GM18498 (cell line): ENCODE results near the gene CYP20A1.
"Not testable (repeated sequence)": the region's sequence is repeated elsewhere in the genome, so short reads cannot be mapped to it uniquely, and the experiment has no call there.

ENCODE experiments used
- ATAC-seq: cut with Tn5 transposase; IDR thresholded peaks from one replicate; pipeline ENCODE4 v1.9.1; 2021; ENCODE audit warnings: mild to moderate bottlenecking, moderate library complexity; ENCODE audit not compliant: unreplicated experiment

CYP20A1 gene, protein sequence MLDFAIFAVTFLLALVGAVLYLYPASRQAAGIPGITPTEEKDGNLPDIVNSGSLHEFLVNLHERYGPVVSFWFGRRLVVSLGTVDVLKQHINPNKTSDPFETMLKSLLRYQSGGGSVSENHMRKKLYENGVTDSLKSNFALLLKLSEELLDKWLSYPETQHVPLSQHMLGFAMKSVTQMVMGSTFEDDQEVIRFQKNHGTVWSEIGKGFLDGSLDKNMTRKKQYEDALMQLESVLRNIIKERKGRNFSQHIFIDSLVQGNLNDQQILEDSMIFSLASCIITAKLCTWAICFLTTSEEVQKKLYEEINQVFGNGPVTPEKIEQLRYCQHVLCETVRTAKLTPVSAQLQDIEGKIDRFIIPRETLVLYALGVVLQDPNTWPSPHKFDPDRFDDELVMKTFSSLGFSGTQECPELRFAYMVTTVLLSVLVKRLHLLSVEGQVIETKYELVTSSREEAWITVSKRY

DNA sequence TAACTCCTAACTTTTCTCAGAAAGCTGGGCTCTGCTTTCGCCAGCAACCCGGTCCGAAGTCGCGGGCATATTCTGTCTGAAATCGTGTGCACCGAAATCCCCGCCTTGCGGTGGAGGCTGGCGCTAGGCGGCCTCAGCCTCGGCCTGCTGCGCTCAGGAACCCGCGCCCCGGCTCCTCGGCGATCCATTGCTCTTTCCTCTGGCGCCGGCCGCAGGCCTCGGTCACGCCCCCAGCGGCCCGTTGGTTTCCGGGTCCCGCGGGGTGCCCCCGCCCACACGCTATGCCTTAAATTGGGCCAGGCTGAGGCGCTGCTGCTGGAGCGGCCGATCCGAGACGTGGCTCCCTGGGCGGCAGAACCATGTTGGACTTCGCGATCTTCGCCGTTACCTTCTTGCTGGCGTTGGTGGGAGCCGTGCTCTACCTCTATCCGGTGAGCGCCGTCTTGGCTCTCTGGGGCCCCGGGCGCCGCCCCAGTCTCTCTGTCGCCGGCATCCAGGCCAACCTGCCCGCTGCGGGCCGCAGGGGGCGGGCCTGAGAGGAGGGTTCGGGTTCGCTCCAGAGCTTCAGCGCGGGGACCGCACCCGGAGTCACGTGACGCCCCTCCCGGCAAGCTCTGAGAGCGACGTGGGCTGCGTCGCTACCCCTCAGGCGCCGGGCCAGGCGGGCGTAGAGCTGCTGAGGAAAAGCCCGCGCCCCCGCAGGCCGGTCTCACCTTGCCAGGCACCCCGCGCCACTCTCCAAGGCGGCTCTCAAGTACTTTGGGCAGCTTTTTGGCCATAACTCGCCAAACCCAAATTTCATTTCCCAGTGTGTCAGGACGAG, at the start of gene CYP20A1:
CYP20A1 (plus strand) TSS at position 315 of the 823 bp plus-strand sequence; CDS start at position 360, 45 bp downstream.
- peak; percentile 91 for ATAC-seq

DNA sequence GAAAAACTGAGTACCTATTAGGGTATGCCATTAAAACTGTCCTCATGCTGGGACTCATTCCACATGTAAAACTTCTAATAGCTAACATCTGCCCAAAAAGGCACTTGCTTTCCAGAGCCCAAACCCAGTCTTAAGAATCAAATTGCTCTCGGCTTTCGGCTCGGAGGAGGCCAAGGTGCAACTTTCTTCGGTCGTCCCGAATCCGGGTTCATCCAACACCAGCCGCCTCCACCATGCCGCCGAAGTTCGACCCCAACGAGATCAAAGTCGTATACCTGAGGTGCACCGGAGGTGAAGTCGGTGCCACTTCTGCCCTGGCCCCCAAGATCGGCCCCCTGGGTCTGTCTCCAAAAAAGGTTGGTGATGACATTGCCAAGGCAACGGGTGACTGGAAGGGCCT, 48.3 kb upstream of the CYP20A1 start:
- ATAC-seq: not testable (repeated sequence)

DNA sequence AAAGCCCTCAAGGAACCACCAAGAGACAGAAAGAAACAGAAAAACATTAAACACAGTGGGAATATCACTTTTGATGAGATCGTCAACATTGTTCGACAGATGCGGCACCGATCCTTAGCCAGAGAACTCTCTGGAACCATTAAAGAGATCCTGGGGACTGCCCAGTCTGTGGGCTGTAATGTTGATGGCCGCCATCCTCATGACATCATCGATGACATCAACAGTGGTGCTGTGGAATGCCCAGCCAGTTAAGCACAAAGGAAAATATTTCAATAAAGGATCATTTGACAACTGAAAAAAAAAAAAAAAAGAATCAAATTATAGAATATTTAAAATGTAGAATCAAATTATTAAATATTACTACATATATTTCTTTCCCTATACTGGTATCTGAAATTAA, 47.8 kb upstream of the CYP20A1 start:
- not testable (repeated sequence) for ATAC-seq

DNA sequence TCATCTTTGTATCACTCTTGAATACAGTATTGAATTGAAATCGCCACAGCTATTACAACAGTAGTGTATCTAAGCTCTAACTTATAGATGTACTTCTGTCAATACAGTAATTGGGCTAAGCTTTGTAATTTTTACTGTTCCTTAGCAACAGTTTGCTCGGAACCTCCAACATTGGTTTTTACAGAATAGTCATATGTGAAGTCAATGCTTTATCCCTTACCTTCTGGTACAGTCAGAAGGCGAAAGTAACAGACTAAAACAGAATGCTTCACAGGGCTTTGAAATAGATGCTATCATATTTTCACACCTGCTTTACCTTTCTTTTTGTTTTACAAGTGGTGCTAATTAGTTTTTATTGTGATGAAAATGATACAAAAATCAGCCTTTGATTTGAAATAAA, 46.9 kb upstream of the CYP20A1 start:
- no peak for ATAC-seq

DNA sequence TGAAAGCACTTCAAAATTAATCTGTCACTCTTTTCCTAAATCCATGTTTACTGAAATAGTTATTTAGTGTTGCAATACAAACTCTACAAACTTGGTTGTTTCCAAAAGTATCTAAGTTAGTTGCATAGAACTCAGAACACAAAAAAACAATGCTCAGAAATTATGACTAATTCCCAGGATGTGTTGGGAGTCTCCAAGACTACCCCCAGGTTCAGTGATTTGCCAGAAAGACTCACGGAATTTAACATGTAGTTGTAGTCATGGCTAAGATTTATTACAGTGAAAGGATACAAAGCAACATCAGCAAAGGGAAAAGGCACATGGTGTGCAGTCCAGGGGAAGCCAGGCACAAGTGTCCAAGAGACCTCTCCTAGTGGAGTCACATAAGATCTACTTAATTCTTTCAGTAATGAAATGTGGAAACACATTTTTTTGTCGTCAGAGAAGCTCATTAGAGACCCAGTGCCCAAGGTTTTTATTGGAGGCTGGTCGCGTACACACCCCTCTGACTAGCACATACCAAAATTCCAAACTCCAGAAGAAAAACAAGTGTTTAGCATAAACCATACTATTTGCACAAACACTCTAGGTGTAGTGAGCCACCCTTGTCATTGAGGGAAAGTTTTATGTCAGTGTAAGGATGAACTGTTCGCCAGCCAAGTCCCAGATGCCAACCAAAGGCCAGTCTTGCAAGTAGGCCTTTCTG, 43.3 kb upstream of the CYP20A1 start:
- ATAC-seq: no peak

DNA sequence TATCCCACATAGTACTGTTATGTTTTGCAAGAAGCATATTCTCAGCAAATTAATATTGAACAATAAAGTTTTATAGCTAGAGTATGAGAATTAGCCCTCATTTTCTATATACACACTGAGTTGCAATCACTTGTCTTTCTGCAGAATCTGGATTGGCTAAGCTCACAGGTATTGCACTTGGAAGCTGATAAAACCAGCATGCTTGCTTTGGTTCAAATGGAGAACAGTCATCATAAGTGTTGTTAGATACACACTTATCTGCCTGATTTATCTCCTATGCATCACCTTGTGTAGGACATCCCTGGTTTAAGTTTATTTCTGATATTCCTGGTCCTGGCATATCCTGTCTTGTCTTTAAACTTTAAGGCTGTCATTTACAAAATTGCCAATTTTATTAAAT, 38.0 kb upstream of the CYP20A1 start:
- no peak for ATAC-seq

DNA sequence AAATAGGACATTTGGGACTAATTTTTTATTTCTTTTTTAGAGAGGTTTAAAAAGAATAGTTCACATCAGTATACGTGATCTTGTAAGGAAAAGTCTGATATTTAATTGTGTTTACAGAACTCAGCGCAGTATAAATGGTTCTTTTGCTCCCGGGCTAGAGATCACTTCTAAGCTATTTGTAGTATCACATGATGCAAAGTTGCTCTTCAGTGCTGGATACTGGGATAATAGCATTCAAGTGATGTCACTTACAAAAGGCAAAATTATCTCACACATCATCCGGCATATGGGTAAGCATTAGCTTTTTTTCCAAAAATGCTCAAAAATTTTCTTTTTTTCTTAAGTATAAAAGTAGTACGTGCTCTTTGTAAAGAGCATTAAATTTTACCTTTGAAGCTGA, 37.4 kb upstream of the CYP20A1 start:
- no peak for ATAC-seq

DNA sequence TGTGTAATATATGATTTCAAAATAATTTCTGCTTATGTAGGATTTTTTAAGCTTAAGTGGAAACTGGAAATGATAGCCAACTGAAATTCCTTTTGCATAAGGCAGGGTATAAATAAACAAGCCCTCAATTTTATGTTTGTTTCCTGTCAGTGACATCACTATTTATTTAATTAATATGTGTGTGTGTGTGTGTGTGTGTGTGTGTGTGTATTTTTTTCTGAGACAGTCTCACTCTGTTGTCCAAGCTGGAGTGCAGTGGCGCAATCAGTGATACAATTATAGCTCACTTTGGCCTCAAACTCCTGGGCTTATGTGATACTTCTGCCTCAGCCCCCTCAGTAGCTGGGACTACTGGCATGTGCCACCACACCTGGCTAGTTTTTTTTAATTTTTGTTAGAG, 29.3 kb upstream of the CYP20A1 start:
- no peak for ATAC-seq

DNA sequence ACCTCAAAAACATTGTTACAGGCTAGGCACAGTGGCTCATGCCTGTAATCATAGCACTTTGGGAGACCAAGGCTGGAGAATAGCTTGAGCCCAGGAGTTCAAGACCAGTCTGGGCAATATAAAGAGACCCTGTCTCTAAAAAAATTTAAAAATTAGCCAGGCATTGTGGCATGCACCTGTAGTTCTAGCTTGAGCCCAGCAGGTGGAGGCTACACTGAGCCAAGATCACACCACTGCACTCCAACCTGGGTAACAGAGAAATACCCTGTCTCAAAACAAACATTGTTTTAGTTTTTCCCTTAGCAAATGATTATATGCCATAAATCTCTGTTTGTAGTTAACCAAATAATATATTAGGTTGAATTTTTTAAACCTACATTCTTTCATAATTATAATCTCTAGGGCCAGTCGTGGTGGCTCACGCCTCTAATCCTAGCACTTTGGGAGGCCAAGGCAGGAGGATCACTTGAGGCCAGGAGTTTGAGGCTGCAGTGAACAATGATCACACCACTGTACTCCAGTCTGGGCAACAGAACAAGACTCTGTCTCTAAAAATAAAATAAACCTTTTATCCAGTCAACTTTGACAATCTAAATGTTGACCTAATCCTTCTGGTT, 13.3 kb upstream of the CYP20A1 start:
- ATAC-seq: no peak

DNA sequence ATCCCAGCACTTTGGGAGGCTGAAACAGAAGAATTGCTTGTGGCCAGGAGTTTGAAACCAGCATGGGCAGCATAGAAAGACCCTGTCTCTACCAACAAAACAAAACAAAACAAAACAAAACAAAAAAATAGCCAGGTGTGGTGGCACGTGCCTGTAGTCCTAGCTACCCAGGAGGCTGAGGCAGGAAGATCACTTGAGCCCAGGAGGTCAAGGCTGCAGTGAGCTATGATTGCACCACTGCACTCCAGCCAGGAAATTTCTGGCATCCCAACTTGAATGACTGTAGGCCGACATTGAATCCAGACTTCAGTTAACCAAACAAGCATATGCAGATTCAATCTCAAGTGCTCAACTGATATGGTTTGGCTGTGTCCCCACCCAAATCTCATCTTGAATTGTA, 9.1 kb upstream of the CYP20A1 start:
- ATAC-seq: not testable (repeated sequence)

DNA sequence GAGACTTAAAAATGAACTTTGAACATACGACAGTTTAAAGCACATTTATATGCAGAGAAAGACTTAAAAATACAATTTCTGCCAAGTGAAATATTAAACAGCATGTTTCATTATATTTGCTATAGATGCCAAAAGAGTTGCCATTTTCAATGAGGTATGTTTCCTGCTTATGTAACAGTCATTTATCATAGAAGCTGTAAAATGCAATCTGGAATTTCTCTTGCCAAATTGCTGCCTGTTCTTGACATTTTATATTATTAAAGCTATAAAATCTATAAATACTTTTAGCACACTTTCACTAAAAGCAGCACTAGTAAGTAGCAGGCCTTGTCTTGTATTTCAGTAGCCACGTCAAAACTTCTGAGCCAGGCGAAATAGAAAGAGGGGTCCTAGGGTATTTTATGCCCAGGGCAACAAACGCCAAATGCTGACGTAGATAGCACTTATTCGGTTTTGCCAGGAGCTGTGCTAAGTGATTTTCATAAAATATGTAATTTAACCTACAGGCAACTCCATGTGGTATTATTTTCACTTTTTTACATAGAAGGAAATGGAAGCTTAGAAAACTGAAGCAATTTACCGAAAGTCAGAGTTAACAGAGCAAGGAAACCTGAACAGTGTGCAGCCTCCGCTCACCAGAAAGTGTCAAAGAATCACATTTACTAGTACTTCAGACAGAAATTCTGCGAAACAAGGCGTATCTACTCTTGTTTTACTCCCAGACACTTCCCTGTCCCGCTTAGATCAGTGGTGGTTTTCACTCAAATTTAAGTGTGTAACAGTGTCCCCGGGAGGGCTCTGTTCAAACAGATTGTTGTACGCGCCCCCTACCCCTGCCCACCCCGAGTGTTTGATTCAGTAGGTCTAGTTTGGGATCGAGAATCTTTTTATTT, 1.2 kb upstream of the CYP20A1 start:
- ATAC-seq: no peak

DNA sequence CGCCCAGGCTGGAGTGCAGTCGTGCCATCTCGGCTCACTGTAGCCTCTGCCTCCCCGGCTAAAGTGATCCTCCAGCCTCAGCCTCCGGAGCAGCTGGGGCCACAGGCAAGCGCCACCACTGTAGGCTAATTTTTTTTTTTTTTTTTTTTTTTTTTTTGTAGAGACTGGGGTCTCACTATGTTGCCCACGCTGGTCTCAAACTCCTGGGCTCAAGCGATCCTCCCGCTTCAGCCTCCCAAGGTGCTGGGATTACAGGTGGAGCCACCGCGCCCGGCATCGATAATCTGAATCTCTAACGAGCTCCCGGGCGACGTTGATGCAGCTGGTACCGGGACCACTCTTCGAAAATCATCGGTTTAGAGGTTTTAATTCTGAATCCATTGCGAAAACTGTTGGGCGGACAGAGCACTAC, 520 bp upstream of the CYP20A1 start:
- ATAC-seq: peak; percentile 1

DNA sequence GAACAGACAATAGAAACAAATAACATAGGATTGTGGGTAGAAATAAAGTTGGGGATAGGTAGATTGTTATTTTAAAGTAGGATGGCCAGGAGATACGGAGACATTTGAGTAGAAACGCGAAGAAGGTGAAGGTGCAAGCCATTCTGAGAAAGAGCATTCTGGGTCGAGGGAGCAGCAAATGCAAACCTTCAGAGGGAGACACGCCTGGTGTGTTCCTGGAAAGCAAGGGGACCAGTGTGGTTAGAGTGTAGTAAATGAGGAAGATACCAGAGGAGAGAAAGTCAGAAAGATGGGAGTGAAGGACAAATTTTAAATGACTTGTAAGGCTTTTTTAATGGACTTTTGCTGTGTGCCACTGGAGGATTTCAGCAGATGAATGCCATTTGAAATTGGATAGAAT, 1.7 kb downstream of the CYP20A1 start:
- ATAC-seq: no peak

DNA sequence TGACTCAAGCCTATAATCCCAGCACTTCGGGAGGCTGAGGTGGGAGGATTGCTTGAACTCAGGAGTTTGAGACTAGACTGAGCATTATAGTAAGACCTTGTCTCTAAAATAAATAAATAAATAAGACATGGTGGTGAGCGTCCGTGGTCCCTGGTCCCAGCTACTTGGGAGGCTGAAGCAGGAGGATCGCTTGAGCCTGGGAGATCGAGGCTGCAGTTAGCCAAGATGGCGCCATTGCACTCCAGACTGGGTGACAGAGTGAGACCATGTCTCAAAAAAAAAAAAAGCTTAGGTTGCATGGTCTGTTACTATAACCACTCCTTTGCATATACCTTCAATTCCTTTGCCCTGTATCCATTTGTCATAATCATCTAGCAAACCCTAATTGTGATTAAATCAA, 3.7 kb downstream of the CYP20A1 start:
- ATAC-seq: no peak

DNA sequence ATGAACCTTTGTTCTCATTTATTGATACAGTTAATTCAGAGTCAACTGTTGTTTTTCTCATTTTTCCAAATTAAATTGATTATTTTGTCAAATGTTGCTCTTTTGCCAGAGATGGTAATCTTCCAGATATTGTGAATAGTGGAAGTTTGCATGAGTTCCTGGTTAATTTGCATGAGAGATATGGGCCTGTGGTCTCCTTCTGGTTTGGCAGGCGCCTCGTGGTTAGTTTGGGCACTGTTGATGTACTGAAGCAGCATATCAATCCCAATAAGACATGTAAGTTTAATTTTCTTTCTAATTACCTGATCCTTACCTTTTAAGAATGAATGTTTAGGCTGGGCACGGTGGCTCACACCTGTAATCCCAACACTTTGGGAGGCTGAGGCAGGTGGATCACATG, 7.8 kb downstream of the CYP20A1 start:
- ATAC-seq: no peak

DNA sequence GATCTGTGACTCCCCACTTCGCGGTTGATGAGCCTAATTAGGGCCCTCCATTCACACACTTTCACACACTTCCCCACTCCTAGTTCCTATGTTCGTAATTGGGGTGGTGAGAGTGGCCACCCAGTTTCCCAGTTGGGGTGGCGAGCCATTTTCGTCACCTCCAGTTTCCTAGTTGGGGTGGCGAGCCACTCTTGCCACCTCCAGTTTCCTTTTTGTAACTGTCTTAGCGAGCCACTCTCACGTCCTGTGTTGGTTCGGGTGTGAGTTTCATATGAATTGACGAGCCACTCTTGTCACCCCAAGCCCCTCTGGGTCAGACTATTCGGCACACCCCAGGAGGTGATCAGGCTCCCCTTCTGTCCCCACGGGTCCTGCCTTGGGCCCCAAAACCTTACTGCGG, 14.0 kb downstream of the CYP20A1 start:
- no peak for ATAC-seq

DNA sequence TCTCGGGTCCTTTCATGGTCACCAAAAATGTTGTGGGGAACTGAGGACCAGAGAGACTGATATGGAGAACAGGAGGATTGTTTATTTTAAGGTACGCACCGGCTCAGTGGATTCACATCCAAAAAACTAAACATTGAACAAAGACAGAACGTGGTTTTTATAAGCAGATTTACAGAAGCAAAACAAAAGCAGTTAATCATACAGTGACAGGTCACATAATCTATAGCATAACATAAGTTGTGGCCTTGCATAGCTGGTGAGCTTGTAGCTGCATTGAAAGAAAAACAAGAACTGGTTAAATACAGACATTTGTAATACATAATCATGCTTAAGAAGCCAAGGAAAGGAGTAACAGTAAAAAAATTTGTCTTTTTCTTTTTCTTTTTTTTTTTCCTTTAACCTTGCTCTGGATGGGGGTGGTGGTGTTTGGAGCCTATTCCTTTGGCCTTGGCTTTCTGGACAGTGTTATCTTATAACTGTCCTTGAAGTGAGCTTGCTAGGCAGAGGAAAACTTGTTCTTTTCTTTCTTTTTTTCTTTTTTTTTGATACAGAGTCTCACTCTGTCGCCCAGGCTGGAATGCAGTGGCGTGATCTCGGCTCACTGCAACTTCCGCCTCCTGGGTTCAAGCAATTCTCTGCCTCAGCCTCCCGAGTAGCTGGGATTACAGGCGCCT, 14.7 kb downstream of the CYP20A1 start:
- ATAC-seq: not testable (repeated sequence)

DNA sequence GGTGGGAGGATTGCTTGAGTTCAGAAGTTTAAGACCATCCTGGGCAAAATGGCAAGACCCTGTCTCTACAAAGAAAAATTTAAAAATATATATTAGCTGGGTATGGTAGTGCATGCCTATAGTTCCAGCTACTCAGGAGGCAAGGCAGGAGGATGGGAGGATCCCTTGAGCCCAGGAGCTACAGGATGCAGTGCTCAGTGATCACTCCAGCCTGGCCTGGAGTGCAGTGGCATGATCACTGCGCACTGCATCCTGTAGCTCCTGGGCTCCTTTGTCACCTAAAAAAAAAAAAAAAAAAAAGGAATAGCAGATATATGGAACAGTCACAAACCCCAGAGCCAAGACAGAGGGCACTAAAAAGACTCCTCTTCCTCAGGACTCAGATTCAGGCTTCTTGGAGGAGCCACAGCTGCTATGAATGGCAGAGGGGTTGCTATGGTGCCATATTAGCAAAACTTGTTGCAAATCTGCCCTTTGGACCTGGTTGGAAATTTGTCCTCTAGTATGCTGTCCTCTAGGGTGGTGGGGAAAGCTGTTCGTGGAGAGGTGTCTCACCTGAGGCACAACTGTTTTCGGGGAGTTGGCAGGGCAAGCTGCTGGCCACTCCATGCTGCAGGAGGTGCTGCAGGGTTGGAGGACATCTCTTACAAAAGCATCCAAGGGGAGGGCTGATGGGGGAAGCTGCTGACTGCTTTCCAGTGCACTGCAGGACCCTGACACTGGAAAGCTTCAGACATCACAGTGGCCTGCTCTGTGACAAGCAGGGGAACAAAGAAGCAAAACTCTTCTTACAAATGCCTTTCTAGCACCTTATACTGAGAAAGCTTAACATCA, 22.7 kb downstream of the CYP20A1 start:
- ATAC-seq: no peak
